Renal pelvis (tissue), 4 donors: ENCODE results near the gene PARD6B. TPM values are rescaled to one million over a fixed set of nuclear protein-coding genes. Genes with fewer than 3 reads are reported as not detected.
"Not testable (repeated sequence)": the region's sequence is repeated elsewhere in the genome, so short reads cannot be mapped to it uniquely, and the experiment has no call there.

ENCODE experiments used
- DNase-seq: peaks from one replicate; pipeline ENCODE4 v3.0.0-alpha.2; 2013
- polyA plus RNA-seq, 3 donors: library from polyadenylated mRNA; unstranded; fragments of 120-200 nt; gene quantifications; one replicate each; pipeline ENCODE4 v1.2.1, GENCODE V29; 2013; ENCODE audit not compliant: insufficient read length in 3 of 3

The PARD6B gene
- polyA plus RNA-seq, 3 donors: 17.0 to 26.2 (median 21.1) TPM

- DNase-seq: no peak
Measured at GRCh38 chr20:50737352-50737751, 6.0 kb downstream of the PARD6B start.

DNA sequence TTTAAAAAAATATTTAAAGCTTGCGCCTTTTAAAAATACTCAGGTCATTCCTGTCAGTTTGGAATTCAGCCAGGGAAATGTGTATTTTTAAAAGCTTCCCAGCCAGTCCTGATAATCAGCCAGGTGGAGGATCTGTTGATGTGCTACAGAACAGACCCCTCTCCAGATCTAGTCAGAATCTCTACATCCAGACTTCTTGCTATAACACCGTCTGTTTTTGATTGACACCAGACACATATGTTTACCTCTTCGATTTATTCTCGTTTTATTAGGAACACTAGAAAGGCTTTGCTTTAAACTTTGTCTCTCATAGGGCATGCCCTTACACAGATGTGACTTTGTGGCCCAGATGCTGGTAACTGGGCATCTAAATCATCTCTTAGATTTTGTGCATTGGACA lies 11.7 kb downstream of the PARD6B start:
- DNase-seq: no peak

GRCh38 chr20:50744143-50744792 lies 12.9 kb downstream of the PARD6B start:
- no peak for DNase-seq

GRCh38 chr20:50745634-50746137 lies 14.3 kb downstream of the PARD6B start:
- DNase-seq: no peak

DNA sequence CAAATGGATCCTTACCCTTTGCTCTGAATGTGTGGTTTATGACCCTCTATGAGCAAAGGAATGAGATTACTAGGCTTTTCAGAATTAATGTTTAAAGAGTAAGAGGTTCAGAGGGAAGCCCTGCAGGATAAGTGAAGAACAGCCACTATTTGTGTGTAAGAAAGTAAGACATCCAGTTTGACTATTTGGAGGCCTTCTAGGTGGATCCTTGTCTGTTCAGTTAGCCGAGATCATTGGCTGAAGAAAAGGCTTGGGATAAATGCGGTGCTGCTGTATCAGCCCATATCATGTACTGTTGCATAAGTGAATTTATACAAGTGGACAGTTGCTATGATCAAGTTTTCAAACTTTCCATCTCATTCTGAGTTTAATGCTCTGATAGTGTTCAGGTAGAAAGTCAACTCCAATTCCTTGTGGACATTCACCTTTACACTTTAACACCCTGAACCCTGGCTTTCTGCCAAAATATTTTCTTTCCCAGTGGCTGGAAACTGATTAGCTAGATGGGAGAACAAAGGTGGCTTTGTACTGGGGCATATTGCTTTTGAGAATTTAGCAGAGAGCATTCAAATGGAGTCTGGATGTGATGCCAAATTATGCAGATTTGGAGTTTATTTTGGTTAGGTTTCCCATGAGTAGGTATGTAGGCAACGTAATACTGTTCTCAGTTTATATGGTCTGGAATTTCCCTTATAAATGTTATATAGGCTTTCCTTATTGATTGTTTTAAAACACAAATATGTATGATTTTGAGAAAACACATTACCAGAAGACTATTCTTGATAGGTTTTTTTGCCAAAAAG lies 15.0 kb downstream of the PARD6B start:
- no peak for DNase-seq

DNA sequence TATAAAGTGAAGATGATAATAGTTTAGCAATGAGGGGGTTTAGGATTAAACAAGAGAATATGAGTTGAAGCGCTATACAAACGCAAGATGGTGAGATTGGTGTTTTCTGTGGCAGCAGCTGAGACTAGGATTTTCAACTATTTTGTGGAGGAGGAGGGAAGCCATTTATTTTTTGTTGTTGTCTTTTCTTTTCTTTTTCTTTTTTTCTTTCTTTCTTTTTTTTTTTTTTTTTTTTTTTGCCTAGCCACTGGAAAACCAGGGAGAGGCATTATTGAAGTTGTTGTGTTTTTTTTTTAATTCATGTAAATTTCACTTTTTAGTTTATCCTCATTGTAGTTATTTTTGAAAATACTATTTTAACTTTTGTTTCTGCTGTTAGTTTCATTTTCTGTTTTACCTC lies 15.9 kb downstream of the PARD6B start:
- no peak for DNase-seq

DNA sequence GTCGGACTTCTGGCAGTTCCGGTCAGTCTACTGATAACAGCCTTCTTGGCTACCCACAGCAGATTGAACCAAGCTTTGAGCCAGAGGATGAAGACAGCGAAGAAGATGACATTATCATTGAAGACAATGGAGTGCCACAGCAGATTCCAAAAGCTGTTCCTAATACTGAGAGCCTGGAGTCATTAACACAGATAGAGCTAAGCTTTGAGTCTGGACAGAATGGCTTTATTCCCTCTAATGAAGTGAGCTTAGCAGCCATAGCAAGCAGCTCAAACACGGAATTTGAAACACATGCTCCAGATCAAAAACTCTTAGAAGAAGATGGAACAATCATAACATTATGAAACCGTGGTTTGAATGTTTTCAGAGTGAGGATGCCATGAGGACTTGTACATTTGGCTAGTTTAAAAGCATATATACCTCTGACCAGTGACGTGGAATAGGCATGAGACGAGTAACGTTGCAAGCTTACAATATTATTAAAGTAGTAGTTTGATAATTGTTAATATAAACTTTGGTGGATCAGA lies 18.8 kb downstream of the PARD6B start:
- no peak for DNase-seq

GRCh38 chr20:50753152-50753551 lies 21.8 kb downstream of the PARD6B start:
- no peak for DNase-seq

GRCh38 chr20:50754420-50754819 lies 23.0 kb downstream of the PARD6B start:
- DNase-seq: no peak

- no peak for DNase-seq
Measured at GRCh38 chr20:50756447-50756846, 25.1 kb downstream of the PARD6B start.

DNA sequence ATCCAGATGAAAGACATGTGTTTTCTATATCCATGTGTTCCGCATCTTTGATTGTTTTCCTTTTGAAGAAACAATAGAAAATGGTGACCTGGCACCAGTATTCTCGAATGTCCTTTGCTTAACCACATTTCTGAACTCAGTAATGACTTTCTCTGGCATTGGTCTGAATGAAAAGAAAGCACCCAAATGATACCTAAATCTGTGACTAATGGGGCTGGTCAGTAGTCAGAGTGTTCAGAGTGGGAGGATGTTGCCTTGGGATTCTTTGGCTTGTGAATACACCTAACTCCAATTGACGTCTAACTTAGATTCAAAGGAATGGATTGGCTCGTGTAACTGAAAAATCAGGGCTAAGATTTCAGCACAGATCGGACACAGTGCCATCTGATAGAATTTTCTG lies 27.1 kb downstream of the PARD6B start:
- DNase-seq: no peak

DNA sequence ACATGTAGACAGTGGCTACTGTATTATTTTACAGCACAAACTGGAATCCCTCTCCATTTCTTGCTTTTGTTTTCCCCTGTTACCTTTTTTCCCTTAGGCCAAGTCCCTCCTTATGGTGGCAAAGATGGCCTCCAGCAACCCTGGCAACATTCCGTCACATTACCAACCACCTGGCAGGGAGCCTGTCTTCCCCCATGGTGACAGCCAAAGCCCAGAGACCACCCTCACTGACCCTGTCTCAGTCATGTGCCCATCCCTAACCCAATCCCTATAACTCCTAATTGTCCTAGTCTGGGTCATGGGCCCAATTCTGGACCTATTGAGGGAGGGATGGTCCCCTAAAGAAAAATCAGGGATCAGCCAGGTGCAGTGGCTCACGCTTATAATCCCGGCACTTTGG lies 27.6 kb downstream of the PARD6B start:
- no peak for DNase-seq

GRCh38 chr20:50759678-50760077 lies 28.3 kb downstream of the PARD6B start:
- DNase-seq: no peak

DNA sequence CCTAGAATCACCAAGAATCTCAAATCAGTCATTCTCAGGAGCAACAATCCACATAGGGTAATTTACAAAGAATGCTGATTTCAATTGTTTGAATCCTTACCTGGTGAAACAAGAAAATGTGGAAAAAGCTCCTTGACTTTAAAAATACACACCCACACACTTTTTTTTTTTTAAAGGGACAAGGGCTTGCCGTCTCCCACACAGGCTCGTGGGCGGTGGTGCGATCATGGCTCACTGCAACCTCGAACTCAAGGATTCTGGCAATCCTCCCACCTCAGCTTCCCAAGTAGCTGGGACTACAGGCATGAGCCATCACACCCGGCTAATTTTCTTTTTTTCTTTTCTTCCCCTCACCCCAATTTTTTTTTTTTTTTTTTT lies 30.7 kb downstream of the PARD6B start:
- no peak for DNase-seq

DNA sequence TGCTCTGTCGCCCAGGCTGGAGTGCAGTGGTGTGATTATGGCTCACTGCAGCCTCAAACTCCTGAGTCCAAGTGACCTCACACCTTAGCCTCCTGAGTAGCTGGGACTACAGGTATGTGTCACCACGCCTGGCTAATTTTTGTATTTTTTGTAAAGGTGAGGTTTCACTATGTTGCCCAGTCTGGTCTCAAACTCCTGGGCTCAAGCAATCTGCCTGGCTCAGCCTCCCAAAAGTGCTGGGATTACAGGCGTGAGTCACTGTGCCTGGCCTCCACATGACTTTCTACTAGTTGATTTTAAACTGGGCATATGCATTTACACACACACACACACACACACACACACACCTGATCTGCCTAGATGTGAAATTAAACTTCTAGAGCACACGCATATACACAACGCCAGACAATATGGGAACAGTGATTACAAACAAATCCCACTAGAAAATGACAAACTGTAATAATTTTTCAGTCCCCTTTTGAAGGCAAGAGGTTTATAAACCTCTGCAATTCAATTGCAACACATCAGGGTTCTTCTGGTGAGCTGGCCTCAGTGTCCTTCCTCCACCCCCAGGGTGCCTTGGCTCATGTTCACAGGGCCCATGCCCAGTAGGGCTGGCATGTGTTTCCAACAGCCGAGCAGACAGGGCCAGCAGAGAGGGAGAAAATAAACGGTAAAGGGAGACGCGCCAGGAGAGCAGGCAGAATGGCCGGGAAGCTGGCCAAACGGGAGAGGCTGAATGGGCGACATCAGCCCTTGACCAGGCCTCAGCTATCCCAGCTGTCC lies 31.2 kb downstream of the PARD6B start:
- no peak for DNase-seq

GRCh38 chr20:50763550-50764458 lies 32.4 kb downstream of the PARD6B start:
- not testable (repeated sequence) for DNase-seq

GRCh38 chr20:50765251-50765650 lies 33.9 kb downstream of the PARD6B start:
- not testable (repeated sequence) for DNase-seq

- DNase-seq: no peak
Measured at GRCh38 chr20:50765674-50766073, 34.3 kb downstream of the PARD6B start.

- DNase-seq: not testable (repeated sequence)
Measured at GRCh38 chr20:50766955-50767809, 35.8 kb downstream of the PARD6B start.

DNA sequence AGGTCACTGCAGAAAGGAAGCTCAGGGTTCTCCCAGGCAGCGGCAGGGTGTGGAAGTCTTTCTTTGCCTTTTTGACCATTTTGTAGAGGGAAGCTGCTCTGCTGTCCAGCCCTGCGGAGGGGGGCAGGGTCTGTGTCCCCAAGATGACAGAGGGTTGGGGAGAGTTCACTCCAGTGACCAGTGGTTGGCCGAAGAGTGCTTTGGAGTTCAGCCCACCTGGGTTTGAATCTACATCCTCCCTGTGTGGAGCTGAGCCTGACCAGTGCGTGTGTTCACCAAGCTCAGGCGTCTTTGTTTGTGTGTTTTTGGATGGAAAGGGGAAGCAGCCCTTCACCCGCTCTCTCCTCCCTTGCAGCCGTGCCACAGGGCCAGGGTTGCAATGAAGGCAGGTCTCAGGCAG lies 37.6 kb downstream of the PARD6B start:
- DNase-seq: not testable (repeated sequence)
